Skeletal muscle cell (primary cell): ENCODE results near the gene GDF7.

ENCODE experiments used
- DNase-seq: peaks from one replicate; pipeline ENCODE4 v3.0.0-alpha.2; 2010; ENCODE audit warnings: low read depth
- H3K4me3 ChIP-seq: 2 replicates; pipeline ENCODE4 v1.5.1; 2011; ENCODE audit warnings: low read depth, mild to moderate bottlenecking, control low read depth, low read length, moderate library complexity

The GDF7 gene

DNA sequence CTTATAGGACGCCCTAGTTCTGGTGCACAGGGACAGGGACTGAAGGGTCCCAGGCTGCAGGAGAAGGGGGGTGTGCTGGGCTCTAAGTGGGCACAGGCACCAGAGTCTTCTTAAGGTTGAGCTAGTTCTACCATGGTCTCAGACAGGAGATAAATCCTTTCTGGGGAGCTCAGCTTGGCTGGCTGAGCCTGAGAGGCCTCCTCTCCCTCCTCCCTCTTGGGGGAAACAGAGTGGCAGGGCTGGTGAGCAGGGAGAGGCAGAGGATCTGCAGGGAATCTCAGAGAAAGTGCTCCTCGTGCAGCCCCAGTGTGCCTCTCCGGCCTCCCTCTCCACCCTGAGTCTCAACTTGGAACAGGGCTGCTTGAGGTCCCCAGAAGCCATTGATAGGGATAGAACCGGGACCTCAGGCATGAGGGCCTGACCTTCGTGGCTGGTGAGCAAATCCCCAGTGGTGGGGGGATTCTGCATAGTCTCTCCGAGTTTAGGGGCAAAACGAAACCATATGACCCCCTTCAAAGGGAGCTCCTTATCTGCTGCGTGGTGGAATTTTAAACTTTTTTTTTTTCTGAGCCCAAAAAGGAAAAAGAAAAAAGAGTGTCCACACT, 2.0 kb downstream of the GDF7 start:
- DNase-seq, result no peak
- H3K4me3 ChIP-seq, result no peak overlapping the region

GRCh38 chr2:20669562-20670314, 2.8 kb downstream of the GDF7 start:
- DNase-seq, result no peak
- H3K4me3 ChIP-seq, result no peak overlapping the region

- H3K4me3 ChIP-seq, result no peak overlapping the region
These were observed 3.5 kb downstream of the GDF7 start for GRCh38 chr2:20670315-20671035.

DNA sequence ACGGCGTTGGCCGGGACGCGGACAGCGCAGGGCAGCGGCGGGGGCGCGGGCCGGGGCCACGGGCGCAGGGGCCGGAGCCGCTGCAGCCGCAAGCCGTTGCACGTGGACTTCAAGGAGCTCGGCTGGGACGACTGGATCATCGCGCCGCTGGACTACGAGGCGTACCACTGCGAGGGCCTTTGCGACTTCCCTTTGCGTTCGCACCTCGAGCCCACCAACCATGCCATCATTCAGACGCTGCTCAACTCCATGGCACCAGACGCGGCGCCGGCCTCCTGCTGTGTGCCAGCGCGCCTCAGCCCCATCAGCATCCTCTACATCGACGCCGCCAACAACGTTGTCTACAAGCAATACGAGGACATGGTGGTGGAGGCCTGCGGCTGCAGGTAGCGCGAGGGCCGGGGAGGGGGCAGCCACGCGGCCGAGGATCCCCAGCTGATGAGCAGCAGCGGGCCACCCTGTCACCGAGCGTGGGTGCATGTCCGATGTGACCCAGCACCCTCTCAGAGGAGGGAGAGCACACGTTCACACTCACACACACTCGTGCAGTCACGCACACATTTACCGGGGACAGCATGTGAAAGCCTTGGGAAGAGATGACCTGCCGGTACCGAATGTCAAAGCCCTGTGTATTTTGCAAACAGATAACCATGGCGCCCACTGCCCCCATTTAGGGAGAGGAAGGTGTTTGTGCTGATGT, 4.2 kb downstream of the GDF7 start:
- no peak overlapping the region for H3K4me3 ChIP-seq
- DNase-seq, result no peak

More at GRCh38 chr2:20670315-20671035, 3.5 kb downstream of the GDF7 start:
- DNase-seq, result no peak

DNA sequence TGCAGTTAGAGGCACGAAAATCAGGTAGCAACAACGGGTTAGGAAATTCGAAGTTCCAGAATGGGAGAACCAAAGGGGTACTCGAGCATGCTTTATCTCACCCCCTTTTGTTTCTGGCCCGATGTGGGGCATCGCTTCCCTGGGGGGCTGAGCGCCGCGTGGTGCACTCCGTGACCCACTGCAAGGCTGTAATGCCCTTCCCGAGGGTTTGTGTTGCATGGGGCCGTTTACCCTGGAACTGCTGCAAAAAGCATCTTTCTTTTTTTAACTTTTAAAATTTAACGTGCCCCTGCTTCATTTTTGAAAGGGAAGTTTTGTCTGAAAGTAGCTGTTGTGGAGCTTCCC, 4.8 kb downstream of the GDF7 start:
- no peak overlapping the region for H3K4me3 ChIP-seq

DNA sequence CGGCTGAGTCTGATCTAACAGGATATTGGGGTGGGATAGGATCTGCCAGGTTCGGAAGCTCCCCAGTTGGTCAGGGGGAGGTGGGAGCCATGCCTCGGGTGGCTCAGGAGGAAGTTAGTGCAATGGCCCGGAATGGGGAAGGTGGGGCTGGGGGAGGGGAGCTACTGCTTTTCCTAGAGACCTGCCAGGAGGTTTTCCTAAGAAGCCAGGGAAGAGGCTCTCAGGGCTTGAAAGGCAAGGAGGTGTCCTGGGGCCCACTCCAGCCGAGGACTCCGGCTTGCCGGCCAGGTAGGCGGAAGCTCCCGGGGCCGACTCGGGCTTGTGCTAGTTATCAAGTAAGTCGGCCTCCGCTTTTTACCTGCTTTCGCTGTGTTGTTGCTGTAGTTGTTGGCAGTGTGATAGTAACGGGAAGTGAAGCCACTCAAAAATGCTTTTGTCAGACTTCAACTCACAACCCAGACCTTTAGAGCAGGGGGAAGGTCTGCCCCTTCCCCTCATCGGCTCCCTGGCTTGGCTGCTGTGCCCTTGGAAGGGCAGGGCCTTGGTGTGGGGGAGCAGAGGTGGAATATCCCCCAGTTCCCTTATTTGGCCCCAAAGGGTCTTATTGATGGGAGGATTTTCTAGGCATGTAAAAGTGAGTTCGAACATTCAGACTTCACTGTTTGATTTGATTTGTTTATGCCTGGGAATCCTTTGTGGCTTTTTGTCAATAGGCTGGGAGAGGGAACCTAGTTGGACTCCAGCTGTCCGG, 5.4 kb downstream of the GDF7 start:
- no peak overlapping the region for H3K4me3 ChIP-seq
- no peak for DNase-seq

More for the DNA sequence above, 4.8 kb downstream of the GDF7 start:
- no peak for DNase-seq

GRCh38 chr2:20673686-20674308, 6.9 kb downstream of the GDF7 start:
- H3K4me3 ChIP-seq, result no peak overlapping the region
- DNase-seq, result no peak

- DNase-seq, result no peak
- no peak overlapping the region for H3K4me3 ChIP-seq
These were observed 7.5 kb downstream of the GDF7 start for GRCh38 chr2:20674309-20674965.

DNA sequence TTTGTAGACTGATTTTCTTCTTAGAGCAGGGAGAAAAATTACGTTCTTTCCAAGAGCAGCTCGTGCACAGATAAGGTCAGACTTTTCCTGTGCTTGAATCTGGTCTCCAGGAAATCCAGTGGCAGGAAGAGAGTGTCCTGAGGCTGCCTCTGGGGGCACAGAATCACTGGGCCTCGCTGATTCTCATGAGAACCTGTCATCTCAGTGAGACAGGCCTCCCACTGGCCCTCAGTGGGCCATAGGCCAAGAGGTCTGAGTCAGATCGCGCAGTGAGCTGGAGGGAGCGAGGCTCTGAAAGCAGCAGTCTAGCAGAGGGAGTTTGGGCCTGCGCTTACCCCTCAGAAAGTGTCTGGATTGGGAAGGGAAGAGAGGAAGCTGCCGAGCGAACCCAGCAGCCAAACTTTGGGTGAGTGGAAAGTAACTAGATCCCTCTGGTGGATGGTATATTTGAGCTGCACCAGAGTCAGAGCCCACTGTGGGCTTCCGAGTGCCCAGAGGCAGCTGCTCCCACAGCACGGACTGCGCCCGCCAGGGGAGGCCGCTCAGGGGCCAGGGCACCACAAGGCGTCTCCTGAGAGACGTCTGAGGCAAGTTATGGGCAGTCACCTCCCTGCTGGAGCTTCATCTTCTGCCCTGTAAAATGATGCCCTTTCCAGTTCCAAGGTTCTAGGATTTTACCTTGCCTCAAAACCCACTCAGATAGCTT, 8.2 kb downstream of the GDF7 start:
- DNase-seq, result peak; percentile 47
- no peak overlapping the region for H3K4me3 ChIP-seq

- DNase-seq, result no peak
- H3K4me3 ChIP-seq, result no peak overlapping the region
These were observed 8.9 kb downstream of the GDF7 start for GRCh38 chr2:20675701-20676352.

DNA sequence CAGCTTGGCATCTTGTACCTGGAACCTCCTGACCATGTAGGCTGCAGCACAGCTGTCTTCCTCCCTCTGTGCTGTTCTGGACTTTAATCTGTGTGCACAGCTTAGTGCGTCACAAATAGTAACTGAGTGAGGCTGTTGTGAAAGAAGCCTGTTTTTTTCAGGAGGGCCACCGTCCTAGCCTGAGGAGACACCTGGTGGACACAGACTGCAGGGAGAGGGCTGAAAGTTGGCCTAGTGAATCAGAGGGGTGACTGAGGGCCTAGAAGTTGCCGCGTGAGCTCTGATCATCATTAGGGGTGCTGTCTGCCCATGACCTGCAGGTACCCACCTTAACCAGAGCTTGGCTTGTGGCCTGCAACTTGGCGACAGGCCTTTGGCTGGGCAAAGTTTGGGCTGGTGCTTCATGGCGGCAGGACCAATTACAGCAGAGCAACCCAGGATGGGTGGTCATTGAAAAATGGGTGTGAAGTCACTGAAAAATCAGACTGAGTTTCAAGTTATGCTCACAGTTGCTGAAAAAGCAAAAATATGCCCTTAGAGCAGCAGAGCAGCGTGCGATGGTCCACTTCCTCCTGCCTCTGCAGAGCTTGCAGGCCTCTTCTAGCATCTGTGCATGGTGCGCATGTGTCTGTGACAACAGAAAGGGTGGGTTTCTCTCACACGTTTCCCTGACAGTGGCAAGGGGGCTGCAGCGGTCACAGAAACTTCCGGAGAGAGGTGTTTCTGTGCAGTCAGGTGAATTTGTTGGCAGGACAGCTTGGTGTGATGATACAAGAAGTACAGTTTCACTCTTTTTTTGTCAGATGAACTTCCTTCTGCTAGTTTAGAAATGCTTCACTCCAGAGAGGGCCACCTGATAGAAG, 9.6 kb downstream of the GDF7 start:
- DNase-seq, result no peak
- no peak overlapping the region for H3K4me3 ChIP-seq

DNA sequence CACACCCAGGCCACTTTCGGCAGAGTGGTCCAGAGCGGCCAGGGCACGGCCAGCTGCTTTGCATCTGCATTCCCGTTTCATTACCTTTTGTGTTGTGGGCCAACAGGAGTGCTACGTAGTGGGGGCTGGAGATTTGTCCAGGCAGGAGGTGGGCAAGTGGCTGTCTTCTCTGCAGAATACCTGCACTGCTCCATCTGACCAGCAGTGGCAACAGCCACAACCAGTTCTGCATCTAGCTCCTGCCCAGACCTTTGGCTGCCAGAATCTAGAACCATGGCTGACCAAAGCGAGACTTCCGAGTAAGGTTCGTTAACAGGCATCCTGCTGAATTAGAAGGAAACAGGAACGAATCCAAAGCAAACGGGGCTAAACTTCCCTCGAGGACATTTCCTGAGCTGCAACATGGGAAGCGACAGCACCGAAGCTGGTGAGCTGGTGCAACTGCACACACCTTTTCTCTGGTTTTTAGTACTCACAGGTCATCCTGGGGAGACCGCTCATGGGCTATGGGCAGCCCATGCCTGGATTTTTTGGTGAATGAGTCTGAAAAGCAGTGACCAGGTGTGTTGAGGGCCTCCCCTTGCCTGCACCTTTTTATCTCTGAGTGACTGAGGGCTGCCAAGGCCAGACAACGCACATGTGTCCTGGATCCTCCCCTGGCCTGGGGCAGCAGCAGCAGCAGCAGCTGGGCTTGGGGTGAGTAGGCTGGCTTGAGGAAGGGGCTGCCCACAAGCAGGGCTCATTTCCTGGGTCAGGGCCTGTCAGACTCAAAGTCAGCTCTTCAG, 10.5 kb downstream of the GDF7 start:
- DNase-seq, result no peak
- H3K4me3 ChIP-seq, result no peak overlapping the region

DNA sequence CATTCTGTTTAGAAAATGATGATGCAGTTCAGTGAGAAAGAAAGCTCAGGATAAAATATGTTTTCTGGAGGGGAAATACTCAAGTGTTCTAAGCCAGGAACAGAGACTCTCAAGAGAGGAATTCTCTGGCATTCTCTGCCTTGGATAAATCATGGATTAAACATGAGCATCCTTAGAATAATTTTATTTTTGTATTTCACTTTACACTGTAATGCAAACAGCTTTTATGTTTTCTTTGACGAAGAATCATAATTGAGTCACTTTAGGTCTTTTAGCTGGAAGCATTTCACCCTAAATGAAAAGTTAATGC, 11.1 kb downstream of the GDF7 start:
- no peak for DNase-seq
- no peak overlapping the region for H3K4me3 ChIP-seq

DNA sequence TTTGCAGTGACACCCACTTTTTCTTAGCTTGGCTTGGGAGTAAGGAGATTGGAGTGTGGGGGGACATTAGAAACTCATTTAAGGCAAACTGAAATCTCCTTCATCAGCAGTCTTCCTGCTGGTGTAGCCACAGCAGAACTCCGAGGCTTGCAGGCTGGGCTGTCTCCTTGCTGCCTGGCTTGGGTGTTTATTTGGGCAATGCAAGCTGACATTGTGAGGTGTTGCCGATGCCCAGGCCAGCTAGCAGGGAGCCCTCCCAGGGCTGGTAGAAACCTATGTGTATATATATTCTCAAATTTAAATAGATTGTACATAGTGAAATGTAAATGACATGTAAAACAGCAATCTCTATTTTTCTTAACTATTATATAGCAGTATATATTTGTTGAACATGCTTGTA, 11.8 kb downstream of the GDF7 start:
- no peak overlapping the region for H3K4me3 ChIP-seq

DNA sequence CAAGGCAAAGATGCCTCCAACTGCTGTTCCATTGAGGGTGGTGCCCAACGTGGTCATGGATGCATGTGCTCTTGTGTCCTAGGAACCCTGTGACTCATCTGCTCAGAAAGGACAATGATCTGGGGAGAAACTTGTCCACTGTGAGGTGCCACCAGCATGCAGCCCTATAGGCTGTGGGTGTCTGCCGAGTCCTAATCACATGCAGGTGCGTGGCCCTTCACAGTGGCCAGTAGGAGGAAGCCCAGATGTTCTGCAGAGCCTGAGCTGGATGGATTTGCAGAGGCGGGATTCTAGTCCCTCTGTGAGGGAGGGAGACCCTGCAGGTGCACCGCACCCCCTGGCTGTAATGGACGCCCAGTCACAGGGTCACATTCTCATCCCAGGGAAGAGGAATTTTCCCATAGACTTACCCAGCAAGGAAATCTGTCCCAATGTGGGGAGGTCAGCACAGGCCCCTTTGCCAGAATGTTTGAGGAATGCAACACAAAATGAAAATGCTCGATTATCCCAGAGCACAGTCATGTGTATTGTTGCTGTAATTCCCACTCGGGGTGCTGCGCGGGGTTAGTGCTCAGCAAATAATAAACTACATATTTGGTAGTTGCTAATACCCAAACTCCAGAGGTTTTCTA, 13.9 kb downstream of the GDF7 start:
- no peak for DNase-seq
- H3K4me3 ChIP-seq, result no peak overlapping the region

More for the DNA sequence above, 11.8 kb downstream of the GDF7 start:
- no peak for DNase-seq
